Activated T-helper 2 cell treated with anti-CD3 and anti-CD28 coated beads, Interferon-gamma antibody, Interleukin-2, Interleukin-4, amounts not matched to agents 10 μg/mL and 5 μg/mL and 100 μg/mL, durations not matched to agents 14 hours and 24 hours and 36 hours (primary cell): ENCODE measurements around the gene GPC6. TPM values are rescaled to one million over a fixed set of nuclear protein-coding genes. Genes with fewer than 3 reads are reported as not detected.

ENCODE experiments used
- DNase-seq: peaks from one replicate; pipeline ENCODE4 v3.0.0; 2021; ENCODE audit warnings: low spot score
- H3K27ac Mint-ChIP-seq: one replicate; pipeline ENCODE4 v1.8.0; 2021; ENCODE audit warnings: mixed read lengths
- H3K27me3 Mint-ChIP-seq: one replicate; pipeline ENCODE4 v1.8.0; 2021; ENCODE audit warnings: low read depth, mixed read lengths
- H3K36me3 Mint-ChIP-seq: one replicate; pipeline ENCODE4 v1.8.0; 2021; ENCODE audit warnings: low read depth, mixed read lengths
- H3K4me1 Mint-ChIP-seq: one replicate; pipeline ENCODE4 v1.8.0; 2021; ENCODE audit warnings: low read depth, mixed read lengths
- H3K4me3 Mint-ChIP-seq: one replicate; pipeline ENCODE4 v1.8.0; 2021; ENCODE audit warnings: low read depth, mild to moderate bottlenecking, moderate library complexity, mixed read lengths
- H3K9me3 Mint-ChIP-seq: one replicate; pipeline ENCODE4 v1.8.0; 2021; ENCODE audit warnings: mixed read lengths
- intact Hi-C: fragments of 100-400 bp; cut with micrococcal nuclease; formaldehyde crosslinking; loops from one replicate; pipeline ENCODE4 v1.15.1; 2023
- total RNA-seq: library from RNA; stranded (reverse); gene quantifications from 2 replicates; pipeline ENCODE4 v1.2.3, GENCODE V29; 2022

Gene GPC6
- total RNA-seq, 1 donor from 2014 or later = not detected

DNA sequence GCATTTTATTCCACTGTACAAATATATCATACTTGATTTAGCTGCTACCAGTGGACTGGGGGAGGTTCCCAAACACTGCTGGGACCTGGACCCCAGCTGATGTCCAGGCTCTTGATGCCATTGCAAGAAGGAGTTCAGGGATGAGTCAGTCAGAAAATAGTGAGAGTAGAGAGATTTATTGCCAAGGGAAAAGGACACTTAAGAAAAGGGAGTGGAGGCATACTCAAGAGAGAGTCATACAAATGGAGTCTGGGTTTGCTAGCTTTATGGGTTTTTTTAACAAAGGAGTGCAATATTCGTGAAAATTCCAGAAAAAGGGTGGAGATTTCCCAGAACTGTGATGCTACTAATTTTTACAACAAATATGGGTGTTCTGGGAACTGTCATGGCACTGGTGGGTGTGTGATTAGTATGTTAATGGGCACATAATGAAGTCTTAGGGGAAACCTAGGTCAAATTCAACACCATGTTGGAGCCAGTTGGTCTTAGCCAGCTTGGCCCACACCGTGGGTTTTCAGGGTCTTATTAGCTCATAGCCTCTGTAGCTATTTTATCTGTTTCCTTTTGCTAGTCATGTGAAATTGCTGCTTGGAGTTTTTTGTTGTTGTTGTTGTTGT is 36.2 kb downstream of the GPC6 start:
- Mint-ChIP-seq H3K4me3 (no peak overlapping the region), H3K36me3 (no peaks in the 10 kb centered on the region), H3K27ac (no peak overlapping the region), H3K9me3 (no peaks in the 10 kb centered on the region), H3K27me3 (no peaks in the 10 kb centered on the region), H3K4me1 (no peaks in the 10 kb centered on the region)
- intact Hi-C loops = no loop called here
- no peak for DNase-seq

GRCh38 chr13:93264876-93265275 is 38.3 kb downstream of the GPC6 start:
- Mint-ChIP-seq H3K4me1 (no peaks in the 10 kb centered on the region), H3K9me3 (no peaks in the 10 kb centered on the region), H3K36me3 (no peaks in the 10 kb centered on the region), H3K27ac (no peak overlapping the region), H3K27me3 (no peaks in the 10 kb centered on the region), H3K4me3 (no peak overlapping the region)
- DNase-seq = no peak
- intact Hi-C loops = no loop called here

DNA sequence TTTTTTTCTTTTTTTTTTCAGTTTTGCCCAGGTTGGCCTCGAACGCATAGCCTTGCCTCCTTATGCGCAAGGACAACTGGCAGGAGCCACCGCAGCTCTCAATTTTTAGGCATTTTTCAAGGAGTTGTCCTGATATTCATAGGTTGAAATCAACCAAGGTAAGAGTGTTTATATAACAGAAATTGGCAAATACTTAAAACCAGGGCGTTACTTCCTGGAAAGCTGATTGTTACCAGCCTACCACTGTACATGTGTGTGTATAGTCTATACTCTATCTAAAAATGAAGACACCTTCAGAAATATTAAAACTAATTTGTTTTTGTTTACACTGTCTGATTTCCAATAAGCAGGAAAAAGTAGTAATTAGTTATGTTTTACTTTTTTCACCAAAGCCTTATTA is 39.2 kb downstream of the GPC6 start:
- intact Hi-C loops = no loop called here
- Mint-ChIP-seq H3K27ac (no peak overlapping the region), H3K9me3 (no peaks in the 10 kb centered on the region), H3K36me3 (no peaks in the 10 kb centered on the region), H3K4me1 (no peaks in the 10 kb centered on the region), H3K27me3 (no peaks in the 10 kb centered on the region), H3K4me3 (no peak overlapping the region)
- no peak for DNase-seq

- no peak overlapping the region for H3K4me3 Mint-ChIP-seq
- no peaks in the 10 kb centered on the region for H3K36me3 Mint-ChIP-seq
- H3K4me1 Mint-ChIP-seq = no peaks in the 10 kb centered on the region
- H3K27me3 Mint-ChIP-seq = no peaks in the 10 kb centered on the region
- no peaks in the 10 kb centered on the region for H3K9me3 Mint-ChIP-seq
- no peak for DNase-seq
- no peak overlapping the region for H3K27ac Mint-ChIP-seq
- intact Hi-C loops = no loop called here
Measured at GRCh38 chr13:93266681-93267080, 40.1 kb downstream of the GPC6 start.

GRCh38 chr13:93268327-93269028 is 41.9 kb downstream of the GPC6 start:
- intact Hi-C loops = no loop called here
- H3K27ac Mint-ChIP-seq = no peak overlapping the region
- H3K4me3 Mint-ChIP-seq = no peak overlapping the region
- no peaks in the 10 kb centered on the region for H3K36me3 Mint-ChIP-seq
- H3K4me1 Mint-ChIP-seq = no peaks in the 10 kb centered on the region
- no peaks in the 10 kb centered on the region for H3K9me3 Mint-ChIP-seq
- no peaks in the 10 kb centered on the region for H3K27me3 Mint-ChIP-seq
- no peak for DNase-seq

GRCh38 chr13:93270769-93271742 is 44.4 kb downstream of the GPC6 start:
- H3K4me1 Mint-ChIP-seq = no peaks in the 10 kb centered on the region
- no peak overlapping the region for H3K27ac Mint-ChIP-seq
- no peak overlapping the region for H3K4me3 Mint-ChIP-seq
- no peak for DNase-seq
- no peaks in the 10 kb centered on the region for H3K36me3 Mint-ChIP-seq
- no peaks in the 10 kb centered on the region for H3K27me3 Mint-ChIP-seq
- H3K9me3 Mint-ChIP-seq = no peaks in the 10 kb centered on the region
- intact Hi-C loops = no loop called here

- H3K9me3 Mint-ChIP-seq = no peaks in the 10 kb centered on the region
- intact Hi-C loops = no loop called here
Measured at GRCh38 chr13:93279982-93280381, 53.4 kb downstream of the GPC6 start.

GRCh38 chr13:93280688-93281087 is 54.1 kb downstream of the GPC6 start:
- H3K4me3 Mint-ChIP-seq = no peak overlapping the region
- no peaks in the 10 kb centered on the region for H3K4me1 Mint-ChIP-seq
- intact Hi-C loops = no loop called here
- no peak for DNase-seq
- H3K36me3 Mint-ChIP-seq = no peaks in the 10 kb centered on the region
- H3K9me3 Mint-ChIP-seq = no peaks in the 10 kb centered on the region
- H3K27ac Mint-ChIP-seq = no peak overlapping the region
- no peaks in the 10 kb centered on the region for H3K27me3 Mint-ChIP-seq

More at GRCh38 chr13:93279982-93280381, 53.4 kb downstream of the GPC6 start:
- H3K36me3 Mint-ChIP-seq = no peaks in the 10 kb centered on the region
- no peak overlapping the region for H3K27ac Mint-ChIP-seq
- no peak for DNase-seq
- no peak overlapping the region for H3K4me3 Mint-ChIP-seq
- no peaks in the 10 kb centered on the region for H3K27me3 Mint-ChIP-seq
- H3K4me1 Mint-ChIP-seq = no peaks in the 10 kb centered on the region

GRCh38 chr13:93283255-93283654 is 56.6 kb downstream of the GPC6 start:
- Mint-ChIP-seq H3K4me3 (no peak overlapping the region), H3K9me3 (no peaks in the 10 kb centered on the region), H3K27me3 (no peaks in the 10 kb centered on the region), H3K4me1 (no peaks in the 10 kb centered on the region), H3K27ac (no peak overlapping the region), H3K36me3 (no peaks in the 10 kb centered on the region)
- DNase-seq = no peak
- intact Hi-C loops = no loop called here

GRCh38 chr13:93284064-93284463 is 57.5 kb downstream of the GPC6 start:
- H3K27ac Mint-ChIP-seq = no peak overlapping the region
- no peaks in the 10 kb centered on the region for H3K36me3 Mint-ChIP-seq
- no peak for DNase-seq
- intact Hi-C loops = no loop called here
- H3K4me1 Mint-ChIP-seq = no peaks in the 10 kb centered on the region
- H3K9me3 Mint-ChIP-seq = no peaks in the 10 kb centered on the region
- no peaks in the 10 kb centered on the region for H3K27me3 Mint-ChIP-seq
- no peak overlapping the region for H3K4me3 Mint-ChIP-seq

- Mint-ChIP-seq H3K4me3 (no peak overlapping the region), H3K27me3 (no peaks in the 10 kb centered on the region), H3K36me3 (no peaks in the 10 kb centered on the region), H3K9me3 (no peaks in the 10 kb centered on the region), H3K4me1 (no peaks in the 10 kb centered on the region), H3K27ac (no peak overlapping the region)
- intact Hi-C loops = no loop called here
- DNase-seq = no peak
Measured at GRCh38 chr13:93286047-93286446, 59.4 kb downstream of the GPC6 start.

DNA sequence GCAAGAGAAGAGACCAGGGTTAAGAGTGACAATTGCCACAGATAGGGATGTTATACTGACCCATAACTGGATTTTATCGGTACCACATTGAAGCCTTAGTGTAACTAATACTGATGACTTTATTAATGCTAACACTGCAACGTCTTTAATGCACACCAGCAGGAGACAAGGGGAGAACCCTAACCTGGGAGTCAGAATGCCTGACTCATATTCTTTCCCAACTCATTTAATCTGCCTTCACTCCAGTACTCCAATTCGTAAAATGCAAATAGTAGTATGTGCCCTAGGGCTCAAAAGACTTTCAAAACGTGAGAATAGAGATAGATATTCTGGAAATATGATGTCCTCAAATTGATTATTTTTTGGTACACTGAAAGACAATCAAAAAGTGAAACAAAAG is 62.4 kb downstream of the GPC6 start:
- intact Hi-C loops = no loop called here
- H3K36me3 Mint-ChIP-seq = no peaks in the 10 kb centered on the region

GRCh38 chr13:93289842-93290241 is 63.2 kb downstream of the GPC6 start:
- Mint-ChIP-seq H3K36me3 (no peaks in the 10 kb centered on the region), H3K9me3 (no peaks in the 10 kb centered on the region), H3K27me3 (no peaks in the 10 kb centered on the region), H3K27ac (no peak overlapping the region), H3K4me3 (no peak overlapping the region), H3K4me1 (no peaks in the 10 kb centered on the region)
- intact Hi-C loops = no loop called here
- no peak for DNase-seq

More for the DNA sequence above, 62.4 kb downstream of the GPC6 start:
- no peak for DNase-seq
- Mint-ChIP-seq H3K4me3 (no peak overlapping the region), H3K9me3 (no peaks in the 10 kb centered on the region), H3K27me3 (no peaks in the 10 kb centered on the region), H3K27ac (no peak overlapping the region), H3K4me1 (no peaks in the 10 kb centered on the region)
